HG03520 (cell line): ENCODE results near the gene PIR.

ENCODE experiments used
- ATAC-seq: cut with Tn5 transposase; IDR thresholded peaks from one replicate; pipeline ENCODE4 v1.9.1; 2021; ENCODE audit warnings: mild to moderate bottlenecking, moderate library complexity; ENCODE audit not compliant: unreplicated experiment

Gene PIR

DNA sequence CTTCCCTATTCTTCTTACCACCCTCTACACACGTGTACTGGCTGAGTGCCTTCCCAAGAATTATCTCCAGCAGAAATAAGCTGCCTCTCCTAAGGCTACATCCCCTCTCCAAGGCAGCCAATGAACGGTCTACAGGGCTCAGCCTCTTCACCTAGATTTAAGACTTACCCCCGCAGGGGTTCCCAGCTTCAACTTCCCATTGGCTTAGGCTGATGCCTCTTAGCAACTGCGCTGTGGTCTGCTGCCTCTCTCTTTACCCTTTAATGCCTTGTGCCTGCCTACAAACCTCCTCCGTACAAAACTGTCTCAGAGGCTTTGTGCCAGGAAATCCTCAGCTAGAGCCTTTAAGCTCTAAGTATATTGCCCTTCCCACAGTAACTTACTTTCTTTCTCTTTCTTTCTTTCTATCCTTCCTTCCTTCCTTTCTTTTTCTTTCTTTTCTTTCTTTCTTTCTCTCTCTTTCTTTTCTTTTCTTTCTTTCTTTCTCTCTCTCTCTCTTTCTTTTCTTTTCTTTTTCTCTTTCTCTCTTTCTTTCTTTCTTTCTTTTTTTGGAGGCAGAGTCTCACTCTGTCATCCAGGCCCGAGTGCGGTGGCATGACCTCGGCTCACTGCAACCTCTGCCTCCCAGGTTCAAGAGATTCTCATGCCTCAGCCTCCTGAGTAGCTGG is 142.7 kb downstream of the PIR start:
- no peak for ATAC-seq

DNA sequence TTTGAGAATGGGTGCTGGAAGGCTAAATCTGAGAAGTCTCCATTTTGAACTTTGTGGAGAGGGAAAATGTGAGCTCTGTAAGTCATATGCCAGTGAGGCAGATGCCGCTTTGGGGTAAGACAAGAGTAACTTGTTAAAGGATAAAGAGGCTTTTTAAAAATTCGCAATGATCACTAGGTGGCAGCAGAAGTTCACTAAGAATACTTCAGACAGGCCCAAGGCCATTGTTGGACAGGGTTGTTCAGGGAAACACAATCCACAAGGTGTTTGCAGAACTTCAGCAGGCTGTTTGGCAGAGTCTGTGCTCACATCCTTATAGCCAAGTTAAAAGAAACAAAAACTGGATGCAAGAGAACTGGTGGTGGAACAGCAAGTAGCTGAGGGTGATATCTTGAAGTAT is 144.1 kb downstream of the PIR start:
- peak; percentile 61 for ATAC-seq

DNA sequence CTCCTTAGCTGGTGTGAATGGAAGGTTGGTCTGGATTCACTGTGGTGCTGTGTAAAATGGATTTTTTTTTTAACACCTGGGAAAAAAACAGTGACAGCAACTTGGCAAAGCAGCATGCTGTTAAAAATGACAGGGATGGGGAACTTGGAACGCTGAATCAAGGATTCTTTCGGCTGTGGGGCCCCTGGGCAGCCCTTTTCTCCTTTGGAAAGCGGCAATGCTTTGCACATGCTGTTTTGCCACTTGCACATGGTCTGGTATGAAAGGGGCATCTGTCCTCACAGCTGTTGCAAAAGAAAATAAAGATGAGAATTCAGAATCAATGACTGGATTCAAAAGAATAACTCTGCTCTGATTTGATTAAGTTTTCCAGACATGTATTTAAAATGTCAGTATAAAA is 147.2 kb downstream of the PIR start:
- ATAC-seq, result no peak

DNA sequence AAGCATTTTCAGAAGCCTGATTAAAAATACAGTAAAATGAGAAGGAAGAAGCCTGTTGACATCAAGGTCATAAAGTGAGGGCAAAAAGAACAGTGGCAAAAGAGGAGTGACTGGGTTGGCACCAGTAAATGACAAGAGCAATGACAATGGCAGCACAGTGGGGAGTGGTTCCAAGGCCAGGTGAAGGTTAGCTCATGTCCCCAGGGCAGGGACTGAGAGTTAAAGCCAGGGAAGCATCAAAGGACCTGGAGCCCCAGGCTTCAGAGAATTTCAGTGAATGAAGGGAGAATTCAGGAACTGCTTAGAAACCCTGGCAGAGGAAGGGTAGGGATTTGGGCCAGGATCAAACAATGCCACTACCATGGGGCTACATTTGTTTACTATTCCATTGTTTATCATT is 149.0 kb downstream of the PIR start:
- no peak for ATAC-seq

DNA sequence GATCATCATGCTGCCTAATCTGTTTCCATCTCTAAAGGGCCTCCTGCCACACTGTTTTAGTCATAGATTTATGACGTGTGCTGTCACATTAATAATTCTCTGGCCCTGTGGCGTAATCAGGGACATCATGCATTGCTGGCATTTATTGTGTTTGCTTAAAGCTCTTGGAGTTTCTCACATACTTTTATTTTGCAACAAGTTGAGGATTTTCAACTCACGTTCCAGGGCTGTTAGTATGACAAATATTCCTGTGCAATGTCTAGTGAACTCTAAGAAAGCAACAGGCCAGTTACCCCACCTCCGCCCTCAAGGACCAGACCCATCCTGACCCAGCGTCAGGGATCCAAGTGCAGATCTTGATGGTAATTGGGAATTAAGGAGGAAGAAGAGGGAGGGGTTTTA is 150.1 kb downstream of the PIR start:
- no peak for ATAC-seq

DNA sequence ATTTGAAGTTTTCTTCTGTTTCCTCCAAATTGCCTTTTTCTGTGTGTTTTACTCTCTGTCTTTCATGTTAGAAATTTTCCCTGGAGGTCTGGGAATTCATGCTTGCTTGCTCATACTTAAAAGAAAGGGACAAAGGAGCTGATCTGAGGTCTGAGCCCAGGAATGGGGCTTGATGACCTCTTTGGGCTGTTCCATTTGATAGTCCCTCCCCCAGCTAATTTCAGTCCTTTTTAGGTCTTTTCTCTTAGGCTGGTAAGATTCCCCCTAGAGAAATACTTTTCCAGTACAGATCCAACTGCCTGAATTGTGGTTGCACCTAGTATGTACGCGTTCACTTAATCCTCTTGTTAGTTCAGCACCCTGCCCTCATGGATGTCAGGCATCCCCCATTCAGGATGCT is 152.3 kb downstream of the PIR start:
- no peak for ATAC-seq

DNA sequence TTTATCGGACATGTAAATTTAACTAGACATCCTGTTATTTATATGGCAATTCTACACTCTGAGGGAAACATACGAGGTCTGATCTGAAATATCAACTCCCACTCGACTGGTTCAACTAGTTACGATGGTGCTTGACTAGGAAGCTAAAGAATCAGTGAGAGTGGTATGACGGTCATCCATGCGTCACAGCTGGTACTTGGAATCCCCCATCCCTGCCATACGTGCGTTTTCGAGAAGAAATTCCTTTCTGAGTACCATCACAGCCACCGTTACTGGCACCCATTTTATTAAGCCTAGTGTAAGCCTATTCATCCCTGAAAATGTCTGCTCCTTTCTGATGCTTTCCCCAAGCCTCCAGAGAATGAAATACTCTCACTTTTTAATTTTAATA is 157.1 kb downstream of the PIR start:
- no peak for ATAC-seq

DNA sequence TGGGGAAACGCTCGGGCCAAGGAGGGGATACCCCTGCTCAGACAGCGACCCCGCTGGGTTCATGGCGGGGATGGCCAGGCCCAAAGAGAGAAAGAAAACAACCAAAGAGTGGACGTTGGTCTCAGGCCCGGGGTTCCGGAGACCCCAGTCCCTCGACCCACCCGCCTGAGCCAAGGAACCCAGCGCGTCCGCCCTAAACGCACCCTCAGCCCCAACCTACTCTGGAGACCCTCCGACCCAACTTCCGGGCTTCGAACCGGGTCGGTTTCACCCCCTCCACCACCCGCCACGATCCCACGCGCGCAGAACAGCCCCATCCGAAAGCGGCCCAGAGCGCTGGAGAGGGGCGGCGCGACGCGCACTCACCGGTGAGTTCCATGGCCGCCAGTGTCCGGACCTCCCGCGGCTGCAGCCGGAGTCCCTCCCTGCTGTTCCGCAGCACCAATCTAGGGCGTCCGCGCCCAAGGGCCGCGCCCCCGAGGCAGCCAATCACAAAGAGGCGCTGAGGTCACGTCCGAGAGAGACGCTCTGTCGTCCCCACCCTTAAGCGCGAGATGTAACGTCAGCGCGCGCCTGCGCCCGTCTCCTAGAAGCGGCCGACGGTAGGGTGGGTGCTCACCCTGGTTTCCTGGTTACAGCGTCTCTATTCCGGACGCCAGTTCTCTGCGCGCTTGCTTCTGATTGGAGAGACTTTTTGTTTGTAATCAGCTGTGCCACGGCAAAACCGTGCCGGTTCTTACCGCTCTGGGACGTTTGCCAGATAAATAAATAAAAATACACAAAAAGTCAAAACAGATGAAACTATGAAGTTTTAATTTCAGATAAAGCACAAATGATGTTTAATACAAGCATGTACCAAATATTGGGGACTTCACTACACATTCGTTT is 157.8 kb downstream of the PIR start, which contains the start of gene PIGA:
TSS of gene PIGA (minus strand) at position 389 of the 888 bp plus-strand sequence. CDS start 3,593 bp downstream, outside the sequence.
- ATAC-seq, result peak; percentile 98
